ENCODE data around the gene ROBO2. TPM values are rescaled to one million over a fixed set of nuclear protein-coding genes. Genes with fewer than 3 reads are reported as not detected.

ROBO2 gene
- total and polyA plus RNA-seq, 10 of the 15 experiments (the other 5 are each of a cell fraction or from before 2014, with no cell fraction given) = 0.22 to 2.5 (median 0.81) TPM

DNA sequence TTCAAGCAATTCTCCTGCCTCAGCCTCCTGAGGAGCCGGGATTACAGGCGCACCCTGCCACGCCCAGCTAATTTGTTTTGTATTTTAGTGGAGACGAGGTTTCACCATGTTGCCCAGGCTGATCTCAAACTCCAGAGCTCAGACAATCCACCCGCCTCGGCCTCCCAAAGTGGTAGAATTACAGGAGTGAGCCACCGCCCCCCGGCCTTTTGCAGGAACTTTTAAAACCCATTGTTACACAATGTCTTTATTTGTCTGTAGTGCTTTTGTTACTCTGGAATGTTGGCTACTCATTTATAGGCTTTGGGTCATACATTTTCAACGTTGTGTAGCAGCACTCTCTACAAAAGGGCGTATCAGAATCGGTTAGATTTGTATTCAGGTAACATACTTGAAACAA lies 499.1 kb downstream of the ROBO2 start:
- ChIA-PET RAD21 (ENCODE audit: unreplicated experiment) (no interaction called here), SMC1A (ENCODE audit: uncharacterized antibody, unreplicated experiment) (no interaction called here), CTCF (no interaction called here), POLR2A (interaction anchor here (0.5 kb wide), 1 partner anchor 112 kb away, joined by 4 read pairs; no protein-coding TSS in a partner anchor)
- 62% methylated on average over 11 of the region's 11 CpGs for WGBS (ENCODE audit: insufficient coverage, insufficient replicate concordance, low lambda C conversion rate, missing lambda C conversion rate)
- no peaks in the 10 kb centered on the region for H3K9me3 ChIP-seq (replicated peaks; ENCODE audit: control insufficient read depth, insufficient read depth, low read length)
- no peaks in the 10 kb centered on the region for H3K27me3 ChIP-seq (replicated peaks in 1 of 2; ENCODE audit: control insufficient read depth in 2 of 2, insufficient read depth in 2 of 2, low read length in 1 of 2)
- in situ Hi-C loops (cut with MboI) (no loop called here), intact Hi-C loops (cut with micrococcal nuclease; ENCODE audit: unreplicated experiment) (no loop called here)
- BruUV-seq (replicated peaks) = no TSS peak
- no peaks in the 10 kb centered on the region for H3K36me3 ChIP-seq (ENCODE audit: control insufficient read depth in 2 of 2, insufficient read depth in 2 of 2, low read length in 1 of 2)
- H3K27ac ChIP-seq (ENCODE audit: control insufficient read depth, insufficient read depth) = no peak overlapping the region
- DNase-seq (ENCODE audit: low read depth, low spot score) = no peak
- H3K79me2 ChIP-seq (ENCODE audit: control insufficient read depth, insufficient read depth, low read length) = no peaks in the 10 kb centered on the region
- no peaks in the 10 kb centered on the region for H4K20me1 ChIP-seq (ENCODE audit: control insufficient read depth, insufficient read depth)
- H3K4me1 ChIP-seq (ENCODE audit: control insufficient read depth, insufficient read depth, low read length) = no peaks in the 10 kb centered on the region
- TF ChIP-seq, protein P1, sequence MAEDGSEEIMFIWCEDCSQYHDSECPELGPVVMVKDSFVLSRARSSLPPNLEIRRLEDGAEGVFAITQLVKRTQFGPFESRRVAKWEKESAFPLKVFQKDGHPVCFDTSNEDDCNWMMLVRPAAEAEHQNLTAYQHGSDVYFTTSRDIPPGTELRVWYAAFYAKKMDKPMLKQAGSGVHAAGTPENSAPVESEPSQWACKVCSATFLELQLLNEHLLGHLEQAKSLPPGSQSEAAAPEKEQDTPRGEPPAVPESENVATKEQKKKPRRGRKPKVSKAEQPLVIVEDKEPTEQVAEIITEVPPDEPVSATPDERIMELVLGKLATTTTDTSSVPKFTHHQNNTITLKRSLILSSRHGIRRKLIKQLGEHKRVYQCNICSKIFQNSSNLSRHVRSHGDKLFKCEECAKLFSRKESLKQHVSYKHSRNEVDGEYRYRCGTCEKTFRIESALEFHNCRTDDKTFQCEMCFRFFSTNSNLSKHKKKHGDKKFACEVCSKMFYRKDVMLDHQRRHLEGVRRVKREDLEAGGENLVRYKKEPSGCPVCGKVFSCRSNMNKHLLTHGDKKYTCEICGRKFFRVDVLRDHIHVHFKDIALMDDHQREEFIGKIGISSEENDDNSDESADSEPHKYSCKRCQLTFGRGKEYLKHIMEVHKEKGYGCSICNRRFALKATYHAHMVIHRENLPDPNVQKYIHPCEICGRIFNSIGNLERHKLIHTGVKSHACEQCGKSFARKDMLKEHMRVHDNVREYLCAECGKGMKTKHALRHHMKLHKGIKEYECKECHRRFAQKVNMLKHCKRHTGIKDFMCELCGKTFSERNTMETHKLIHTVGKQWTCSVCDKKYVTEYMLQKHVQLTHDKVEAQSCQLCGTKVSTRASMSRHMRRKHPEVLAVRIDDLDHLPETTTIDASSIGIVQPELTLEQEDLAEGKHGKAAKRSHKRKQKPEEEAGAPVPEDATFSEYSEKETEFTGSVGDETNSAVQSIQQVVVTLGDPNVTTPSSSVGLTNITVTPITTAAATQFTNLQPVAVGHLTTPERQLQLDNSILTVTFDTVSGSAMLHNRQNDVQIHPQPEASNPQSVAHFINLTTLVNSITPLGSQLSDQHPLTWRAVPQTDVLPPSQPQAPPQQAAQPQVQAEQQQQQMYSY (CRISPR knock-in tag; IDR thresholded peaks at IDR 0.05) = no peak
- H3K4me2 ChIP-seq (ENCODE audit: control insufficient read depth, insufficient read depth) = no peak overlapping the region
- H3K4me3 ChIP-seq = no peak overlapping the region
- no peak for ATAC-seq
- no peak overlapping the region for H2AFZ ChIP-seq (ENCODE audit: control insufficient read depth, low read depth, low read length)
- no peak overlapping the region for H3K9ac ChIP-seq (ENCODE audit: control insufficient read depth, insufficient read depth, low read length)
- FAIRE-seq = no peak

DNA sequence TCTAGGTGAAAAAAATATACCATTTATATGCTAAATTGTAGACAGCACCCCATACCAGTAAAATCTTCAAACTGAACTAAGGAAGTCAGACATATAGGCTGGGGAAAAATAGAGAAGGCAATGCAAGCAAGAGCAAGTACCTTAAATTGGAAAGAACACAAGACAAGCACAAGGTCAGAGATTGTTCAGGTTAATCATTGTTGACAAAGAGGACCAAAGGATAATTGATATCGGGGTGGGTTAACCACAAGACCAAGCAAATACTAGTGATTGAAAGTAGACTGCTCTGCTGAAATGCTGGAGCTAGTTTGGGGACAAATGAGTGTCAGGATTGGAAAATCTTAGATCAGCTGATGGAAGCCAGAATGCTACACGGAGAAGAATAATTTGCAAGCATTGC lies 499.8 kb downstream of the ROBO2 start:
- no peaks in the 10 kb centered on the region for H3K9me3 ChIP-seq (replicated peaks; ENCODE audit: control insufficient read depth, insufficient read depth, low read length)
- in situ Hi-C loops (cut with MboI) (no loop called here), intact Hi-C loops (cut with micrococcal nuclease; ENCODE audit: unreplicated experiment) (no loop called here)
- no peaks in the 10 kb centered on the region for H3K4me1 ChIP-seq (ENCODE audit: control insufficient read depth, insufficient read depth, low read length)
- no peak overlapping the region for H3K4me3 ChIP-seq
- no peaks in the 10 kb centered on the region for H3K79me2 ChIP-seq (ENCODE audit: control insufficient read depth, insufficient read depth, low read length)
- no peak overlapping the region for H3K4me2 ChIP-seq (ENCODE audit: control insufficient read depth, insufficient read depth)
- H3K27me3 ChIP-seq (replicated peaks in 1 of 2; ENCODE audit: control insufficient read depth in 2 of 2, insufficient read depth in 2 of 2, low read length in 1 of 2) = no peaks in the 10 kb centered on the region
- no peak overlapping the region for H2AFZ ChIP-seq (ENCODE audit: control insufficient read depth, low read depth, low read length)
- no peaks in the 10 kb centered on the region for H3K36me3 ChIP-seq (ENCODE audit: control insufficient read depth in 2 of 2, insufficient read depth in 2 of 2, low read length in 1 of 2)
- POLR2A ChIA-PET = no interaction called here
- TF ChIP-seq SMC3 (IDR thresholded peaks at IDR 0.05; ENCODE audit: borderline replicate concordance, low read length) (no peak), MXI1 (IDR thresholded peaks at IDR 0.05; ENCODE audit: low read depth, low read length) (no peak), BACH1 (IDR thresholded peaks at IDR 0.05; ENCODE audit: borderline replicate concordance) (no peak), NR2C1 (IDR thresholded peaks at IDR 0.05) (no peak)
- TF ChIP-seq, protein P2, sequence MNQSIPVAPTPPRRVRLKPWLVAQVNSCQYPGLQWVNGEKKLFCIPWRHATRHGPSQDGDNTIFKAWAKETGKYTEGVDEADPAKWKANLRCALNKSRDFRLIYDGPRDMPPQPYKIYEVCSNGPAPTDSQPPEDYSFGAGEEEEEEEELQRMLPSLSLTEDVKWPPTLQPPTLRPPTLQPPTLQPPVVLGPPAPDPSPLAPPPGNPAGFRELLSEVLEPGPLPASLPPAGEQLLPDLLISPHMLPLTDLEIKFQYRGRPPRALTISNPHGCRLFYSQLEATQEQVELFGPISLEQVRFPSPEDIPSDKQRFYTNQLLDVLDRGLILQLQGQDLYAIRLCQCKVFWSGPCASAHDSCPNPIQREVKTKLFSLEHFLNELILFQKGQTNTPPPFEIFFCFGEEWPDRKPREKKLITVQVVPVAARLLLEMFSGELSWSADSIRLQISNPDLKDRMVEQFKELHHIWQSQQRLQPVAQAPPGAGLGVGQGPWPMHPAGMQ (IDR thresholded peaks at IDR 0.05; ENCODE audit: borderline replicate concordance) = no peak
- ATAC-seq = no peak
- no peaks in the 10 kb centered on the region for H4K20me1 ChIP-seq (ENCODE audit: control insufficient read depth, insufficient read depth)
- DNase-seq (ENCODE audit: low read depth, low spot score) = no peak
- CTCF ChIA-PET = no interaction called here
- no peak for FAIRE-seq
- SMC1A ChIA-PET (ENCODE audit: uncharacterized antibody, unreplicated experiment) = no interaction called here
- WGBS (ENCODE audit: insufficient coverage, insufficient replicate concordance, low lambda C conversion rate, missing lambda C conversion rate) = 28% methylated on average over 2 of the region's 2 CpGs
- BruUV-seq (replicated peaks) = no TSS peak
- H3K9ac ChIP-seq (ENCODE audit: control insufficient read depth, insufficient read depth, low read length) = no peak overlapping the region
- RAD21 ChIA-PET (ENCODE audit: unreplicated experiment) = no interaction called here
- no peak overlapping the region for H3K27ac ChIP-seq (ENCODE audit: control insufficient read depth, insufficient read depth)

Measured in GM12878 (cell line).